HepG2 (cell line): Measurements from ENCODE around the gene LRP5. TPM values are rescaled to one million over a fixed set of nuclear protein-coding genes. Genes with fewer than 3 reads are reported as not detected.

Experiments
- BATF2 ChIP-seq: sonication (generic); formaldehyde crosslinking; IDR thresholded peaks from 2 replicates; pipeline ENCODE4 v1.8.0; 2022; ENCODE audit warnings: mild to moderate bottlenecking, missing genetic modification reagents, moderate library complexity
- CAMTA2 ChIP-seq: sonication (generic); formaldehyde crosslinking; IDR thresholded peaks from 2 replicates; pipeline ENCODE4 v1.4.0; 2020; ENCODE audit warnings: mild to moderate bottlenecking, missing genetic modification reagents, borderline replicate concordance
- KDM1A ChIP-seq: IDR thresholded peaks from 2 replicates; pipeline ENCODE4 v1.6.1; 2016; ENCODE audit warnings: missing compliant biosample characterization
- KDM4B ChIP-seq: sonication (generic); formaldehyde crosslinking; IDR thresholded peaks from 2 replicates; pipeline ENCODE4 v1.4.0; 2020; ENCODE audit warnings: missing genetic modification reagents
- KMT2A ChIP-seq: sonication (generic); formaldehyde crosslinking; IDR thresholded peaks from 2 replicates; pipeline ENCODE4 v1.4.0; 2020; ENCODE audit warnings: missing genetic modification reagents
- TARDBP ChIP-seq: sonication (generic); formaldehyde crosslinking; IDR thresholded peaks from 2 replicates; pipeline ENCODE4 v1.8.0; 2022; ENCODE audit warnings: mild to moderate bottlenecking, missing genetic modification reagents
- TSC22D2 ChIP-seq: sonication (generic); formaldehyde crosslinking; IDR thresholded peaks from 2 replicates; pipeline ENCODE4 v1.5.1; 2020; ENCODE audit warnings: missing genetic modification reagents, mild to moderate bottlenecking, borderline replicate concordance
- WIZ ChIP-seq: sonication (generic); formaldehyde crosslinking; IDR thresholded peaks from 2 replicates; pipeline ENCODE4 v1.5.1; 2020; ENCODE audit warnings: mild to moderate bottlenecking, missing genetic modification reagents
- ZBTB7B ChIP-seq: sonication (generic); formaldehyde crosslinking; IDR thresholded peaks from 2 replicates; pipeline ENCODE4 v1.4.0; 2020; ENCODE audit warnings: missing genetic modification reagents
- ZFP37 ChIP-seq: sonication (generic); formaldehyde crosslinking; IDR thresholded peaks from 2 replicates; pipeline ENCODE4 v1.4.0; 2020; ENCODE audit warnings: missing genetic modification reagents, borderline replicate concordance
- ZFX ChIP-seq: sonication (generic); formaldehyde crosslinking; IDR thresholded peaks from 2 replicates; pipeline ENCODE4 v1.4.0; 2020; ENCODE audit warnings: mild to moderate bottlenecking, low read depth, missing genetic modification reagents, moderate library complexity
- ZNF205 ChIP-seq: IDR thresholded peaks from 2 replicates; pipeline ENCODE4 v1.6.1; 2018; ENCODE audit warnings: missing biosample characterization, missing genetic modification reagents
- ZNF292 ChIP-seq: sonication (generic); formaldehyde crosslinking; IDR thresholded peaks from 2 replicates; pipeline ENCODE4 v1.8.1; 2022; ENCODE audit warnings: mild to moderate bottlenecking, low read depth, missing genetic modification reagents, borderline replicate concordance
- ZNF33A ChIP-seq: sonication (generic); formaldehyde crosslinking; IDR thresholded peaks from 2 replicates; pipeline ENCODE4 v1.5.1; 2020; ENCODE audit warnings: missing genetic modification reagents, mild to moderate bottlenecking, moderate library complexity, borderline replicate concordance
- ZNF569 ChIP-seq: sonication (generic); formaldehyde crosslinking; IDR thresholded peaks from 2 replicates; pipeline ENCODE4 v1.5.0; 2020; ENCODE audit warnings: mild to moderate bottlenecking, missing genetic modification reagents, moderate library complexity, borderline replicate concordance
- ZNF646 ChIP-seq: sonication (generic); formaldehyde crosslinking; IDR thresholded peaks from 2 replicates; pipeline ENCODE4 v1.9.0; 2021; ENCODE audit warnings: mild to moderate bottlenecking, missing genetic modification reagents
- ZNF792 ChIP-seq: IDR thresholded peaks from 2 replicates; pipeline ENCODE4 v1.6.1; 2016
- polyA plus RNA-seq, 8 experiments: library from polyadenylated mRNA; depleted of rRNA in 3 of 8; stranded (reverse) in 7 of 8; unstranded in 1 of 8; fragments of >200 nt; fragmentation: Illumina TruSeq in 4 of 8; extraction: Trizol in 4 of 8; gene quantifications; 2 replicates each; pipeline versions ENCODE4 v1.2.1 to v1.2.3, GENCODE V29; 2011 to 2016; ENCODE audit warnings: low read depth in 4 of 8, missing spikeins in 1 of 8, mixed read lengths in 1 of 8; ENCODE audit not compliant: insufficient read depth in 1 of 8
- total RNA-seq, 5 experiments: library from RNA; depleted of rRNA; stranded (reverse); fragments of >200 nt; fragmentation: Illumina TruSeq; extraction: Trizol; gene quantifications; 2 replicates each; pipeline ENCODE4 v1.2.3, GENCODE V29; 2016; ENCODE audit warnings: low read depth in 1 of 5
- TF ChIP-seq, protein P1 (sequence below): fragments of 450-650 bp; IDR thresholded peaks from 2 replicates; pipeline ENCODE4 v1.6.1; 2016
- TF ChIP-seq, protein P2 (sequence below): sonication (generic); formaldehyde crosslinking; IDR thresholded peaks from 2 replicates; pipeline ENCODE4 v1.4.0; 2020; ENCODE audit warnings: mild to moderate bottlenecking, low read depth, missing genetic modification reagents

LRP5 gene
- total and polyA plus RNA-seq, 2 of the 13 experiments (the other 11 are each of a cell fraction or from before 2014, with no cell fraction given), result 40.4 to 64.0 TPM

GRCh38 chr11:68315171-68315920, 3.0 kb downstream of the LRP5 start (continued):
- TF ChIP-seq ZNF569 (CRISPR knock-in tag) (no peak), KDM1A (CRISPR knock-in tag) (peak; percentile 98), ZFX (CRISPR knock-in tag) (peak; percentile 71; the same call in 1 of the 2 replicates), ZNF792 (CRISPR knock-in tag) (peak; percentile 84; the same call in 1 of the 2 replicates), KDM4B (CRISPR knock-in tag) (0 out of 2 replicates have a peak, but pooled peaks have one; percentile 30), ZNF292 (CRISPR knock-in tag) (peak; percentile 100), CAMTA2 (CRISPR knock-in tag) (no peak), ZNF205 (CRISPR knock-in tag) (peak; percentile 62; the same call in 1 of the 2 replicates), KMT2A (CRISPR knock-in tag) (peak; percentile 89), WIZ (no peak), ZNF33A (CRISPR knock-in tag) (no peak), TSC22D2 (0 out of 2 replicates have a peak, but pooled peaks have one; percentile 70), ZBTB7B (CRISPR knock-in tag) (peak; percentile 94), ZFP37 (CRISPR knock-in tag) (0 out of 2 replicates have a peak, but pooled peaks have one; percentile 21), BATF2 (CRISPR knock-in tag) (no peak), TARDBP (CRISPR knock-in tag) (peak; percentile 80), ZNF646 (CRISPR knock-in tag) (peak; percentile 71; the same call in 1 of the 2 replicates)
- TF ChIP-seq, protein P1, sequence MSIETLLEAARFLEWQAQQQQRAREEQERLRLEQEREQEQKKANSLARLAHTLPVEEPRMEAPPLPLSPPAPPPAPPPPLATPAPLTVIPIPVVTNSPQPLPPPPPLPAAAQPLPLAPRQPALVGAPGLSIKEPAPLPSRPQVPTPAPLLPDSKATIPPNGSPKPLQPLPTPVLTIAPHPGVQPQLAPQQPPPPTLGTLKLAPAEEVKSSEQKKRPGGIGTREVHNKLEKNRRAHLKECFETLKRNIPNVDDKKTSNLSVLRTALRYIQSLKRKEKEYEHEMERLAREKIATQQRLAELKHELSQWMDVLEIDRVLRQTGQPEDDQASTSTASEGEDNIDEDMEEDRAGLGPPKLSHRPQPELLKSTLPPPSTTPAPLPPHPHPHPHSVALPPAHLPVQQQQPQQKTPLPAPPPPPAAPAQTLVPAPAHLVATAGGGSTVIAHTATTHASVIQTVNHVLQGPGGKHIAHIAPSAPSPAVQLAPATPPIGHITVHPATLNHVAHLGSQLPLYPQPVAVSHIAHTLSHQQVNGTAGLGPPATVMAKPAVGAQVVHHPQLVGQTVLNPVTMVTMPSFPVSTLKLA, result 0 out of 2 replicates have a peak, but pooled peaks have one; percentile 3
- TF ChIP-seq, protein P2, sequence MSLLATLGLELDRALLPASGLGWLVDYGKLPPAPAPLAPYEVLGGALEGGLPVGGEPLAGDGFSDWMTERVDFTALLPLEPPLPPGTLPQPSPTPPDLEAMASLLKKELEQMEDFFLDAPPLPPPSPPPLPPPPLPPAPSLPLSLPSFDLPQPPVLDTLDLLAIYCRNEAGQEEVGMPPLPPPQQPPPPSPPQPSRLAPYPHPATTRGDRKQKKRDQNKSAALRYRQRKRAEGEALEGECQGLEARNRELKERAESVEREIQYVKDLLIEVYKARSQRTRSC, result no peak
